VCaP (cell line): ENCODE results near the gene CSH1.

Experiments used
- H3K27ac ChIP-seq: fragments of 450-650 bp; 2 replicates; pipeline ENCODE4 v1.5.1; 2017
- CTCF ChIP-seq: fragments of 450-650 bp; conservative IDR thresholded peaks from 2 replicates; pipeline ENCODE4 v1.5.1; 2017; ENCODE audit warnings: mild to moderate bottlenecking, moderate library complexity

The CSH1 gene

DNA sequence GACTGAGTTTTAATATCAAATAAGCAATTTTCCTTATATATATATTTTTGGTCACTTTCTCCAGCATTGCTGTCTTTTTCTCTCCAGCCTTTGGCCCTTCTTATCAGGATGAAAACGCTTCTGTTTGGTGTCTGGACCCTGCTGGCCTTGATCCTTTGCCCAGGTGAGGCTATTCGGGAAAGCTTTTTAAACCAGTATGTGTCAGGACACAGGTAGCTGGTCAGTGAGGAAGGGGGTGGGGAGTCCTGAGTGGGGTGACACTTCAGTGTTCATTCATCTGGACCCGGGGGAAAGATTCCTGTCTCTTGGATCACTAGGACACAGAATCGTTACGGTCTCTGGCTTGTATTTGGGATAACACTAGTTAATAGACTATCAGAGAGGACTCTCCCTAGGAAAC, 41.7 kb downstream of the CSH1 start:
- no peak overlapping the region for H3K27ac ChIP-seq
- no peak for TF ChIP-seq CTCF

DNA sequence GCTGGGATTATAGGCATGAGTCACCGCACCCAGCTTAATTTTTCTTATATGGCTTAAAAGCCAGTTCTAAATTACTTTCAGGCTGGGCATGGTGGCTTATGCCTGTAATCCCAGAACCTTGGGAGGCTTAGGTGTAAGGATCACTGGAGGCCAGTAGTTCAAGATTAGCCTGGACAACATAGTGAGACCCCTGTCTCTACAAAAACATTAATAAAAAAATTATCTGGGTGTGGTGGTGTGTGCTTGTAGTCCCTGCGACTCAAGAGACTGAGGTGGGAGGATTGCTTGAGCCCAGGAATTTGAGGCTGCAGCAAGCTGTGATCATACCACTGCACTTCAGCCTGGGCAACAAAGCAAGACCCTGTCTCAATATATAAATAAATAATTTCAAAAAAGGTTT, 43.1 kb downstream of the CSH1 start:
- H3K27ac ChIP-seq, result no peak overlapping the region
- no peak for TF ChIP-seq CTCF

DNA sequence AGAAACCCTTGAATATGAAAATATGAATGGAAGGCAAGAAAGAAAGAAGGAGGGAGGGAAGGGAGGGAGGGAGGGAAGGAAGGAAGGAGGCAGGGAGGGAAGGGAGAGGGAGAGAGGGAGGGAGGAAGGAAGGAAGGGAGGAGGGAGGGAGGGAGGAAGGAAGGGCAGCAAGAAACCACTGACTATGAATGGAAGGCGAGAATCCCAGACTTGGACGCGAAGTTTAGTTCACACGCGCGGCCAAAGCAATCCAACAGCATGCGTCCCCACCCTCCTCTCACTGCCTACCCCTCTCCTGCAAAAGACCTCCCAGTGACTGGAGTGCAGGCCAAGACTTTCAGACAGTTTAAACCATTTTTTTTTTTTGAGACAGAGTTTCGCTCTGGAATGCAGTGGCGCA, 46.0 kb downstream of the CSH1 start:
- no peak for TF ChIP-seq CTCF
- no peak overlapping the region for H3K27ac ChIP-seq

DNA sequence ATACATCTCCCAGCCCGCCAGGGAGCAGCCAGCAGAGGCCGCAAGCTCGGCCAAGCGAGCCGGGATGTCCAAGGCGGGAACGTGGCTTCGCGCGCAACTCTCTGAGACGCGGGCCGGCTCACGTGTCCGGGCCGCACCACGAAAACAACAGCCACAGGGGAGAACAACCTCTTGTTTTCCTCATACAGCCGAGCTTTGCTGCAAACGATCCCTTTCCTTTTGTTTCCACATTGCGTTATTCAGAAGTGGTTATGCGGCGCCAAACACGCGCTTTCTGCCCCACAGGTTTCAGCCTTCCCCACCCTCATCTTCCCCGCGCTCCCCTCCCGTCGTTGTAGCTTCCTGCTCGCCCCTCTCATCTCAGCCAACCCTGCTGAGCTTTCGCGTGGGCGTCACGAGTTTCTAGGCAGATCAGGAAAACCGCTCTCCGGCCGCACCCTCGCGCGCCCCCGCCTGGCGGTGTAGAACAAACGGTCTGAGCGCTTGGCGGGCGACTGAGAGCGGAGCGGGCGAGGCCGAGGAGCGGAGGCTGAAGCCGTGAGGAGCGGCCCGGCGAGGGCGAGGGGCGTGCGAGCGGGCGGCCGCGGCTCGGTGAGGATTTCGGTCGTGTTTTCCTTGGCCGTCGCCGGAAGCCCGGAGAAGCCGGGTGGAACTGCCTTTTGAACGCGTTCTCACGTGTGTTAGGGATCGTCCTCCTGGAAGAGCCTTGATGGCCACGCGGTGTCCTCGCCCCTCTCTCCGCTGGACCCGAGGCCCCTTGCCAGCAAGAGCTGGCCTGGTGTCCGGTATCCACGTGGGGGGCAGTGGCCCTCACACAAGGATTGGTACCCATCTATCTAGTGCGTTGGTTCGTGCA, 47.3 kb downstream of the CSH1 start:
- no peak overlapping the region for H3K27ac ChIP-seq
- no peak for TF ChIP-seq CTCF

- TF ChIP-seq CTCF, result no peak
- H3K27ac ChIP-seq, result no peak overlapping the region
Observed at GRCh38 chr17:63847525-63848249, 48.7 kb downstream of the CSH1 start.

- no peak overlapping the region for H3K27ac ChIP-seq
- no peak for TF ChIP-seq CTCF
Observed at GRCh38 chr17:63845509-63845908, 50.9 kb downstream of the CSH1 start.
